ENCODE measurements around the gene CDC42BPA.
"Not testable (repeated sequence)": the region's sequence is repeated elsewhere in the genome, so short reads cannot be mapped to it uniquely, and the experiment has no call there.

Gene CDC42BPA

DNA sequence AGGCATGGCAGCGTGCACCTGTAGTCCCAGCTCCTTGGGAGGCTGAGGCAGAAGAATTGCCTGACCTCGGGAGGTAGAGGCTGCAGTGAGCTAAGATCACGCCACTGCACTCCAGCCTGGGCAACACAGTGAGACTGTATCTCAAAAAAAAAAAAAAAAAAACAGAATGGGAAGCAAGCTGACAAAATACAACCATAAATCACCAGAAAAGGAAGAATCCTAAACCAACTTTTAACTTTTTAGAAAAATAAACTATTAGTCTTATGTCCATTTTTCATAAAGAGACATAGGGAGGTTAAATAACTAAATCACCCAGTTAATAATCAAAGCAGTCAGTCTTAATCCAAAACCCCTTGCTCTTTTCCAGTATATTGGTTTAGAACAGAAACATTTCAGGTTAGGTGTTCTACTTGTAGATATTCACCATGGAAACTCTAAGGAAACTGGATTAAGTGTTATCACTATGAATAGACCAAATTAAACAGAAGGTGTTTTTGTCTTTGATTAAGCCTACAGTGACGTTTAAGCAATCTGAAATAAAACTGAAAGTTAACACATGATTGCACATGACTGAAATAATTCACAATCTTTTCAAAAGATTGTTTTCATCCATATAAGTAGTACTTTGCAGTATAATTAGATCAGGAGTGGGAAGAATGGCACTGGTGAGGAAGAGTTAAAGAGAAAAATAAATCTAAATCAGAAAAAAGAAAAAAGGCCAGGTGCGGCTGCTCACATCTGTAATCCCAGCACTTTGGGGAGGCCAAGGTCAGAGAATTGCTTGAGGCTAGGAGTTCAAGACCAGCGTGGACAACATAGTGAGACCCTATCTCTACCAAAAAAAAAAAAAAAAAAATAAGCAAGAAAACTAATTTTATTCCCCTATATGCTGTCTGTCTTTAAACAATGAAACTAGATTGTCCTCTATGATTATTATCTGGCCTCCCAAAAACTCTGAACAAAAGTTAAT is 9.6 kb downstream of the CDC42BPA start:
- no peak for DNase-seq

DNA sequence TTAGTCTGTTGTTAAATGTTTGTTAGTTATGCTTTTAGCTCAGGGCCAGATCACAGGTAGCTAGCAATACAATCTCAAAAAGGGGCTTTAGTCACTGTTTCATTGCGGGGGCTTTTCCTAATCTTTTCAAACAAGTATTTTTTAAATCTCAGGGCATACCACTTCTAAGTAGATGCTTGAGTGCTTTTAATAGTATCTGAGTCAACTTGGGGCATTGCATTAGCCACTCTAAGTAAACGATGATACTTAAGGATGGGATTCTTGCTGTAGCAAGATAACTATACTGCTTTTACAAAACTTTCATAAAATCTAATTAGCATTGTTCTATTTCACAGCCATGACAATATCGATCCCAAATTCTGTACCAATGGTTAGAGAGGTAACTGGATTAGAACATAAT is 11.6 kb downstream of the CDC42BPA start:
- no peak for DNase-seq

- DNase-seq, result no peak
Measured at GRCh38 chr1:227305894-227306626, 12.2 kb downstream of the CDC42BPA start.

DNA sequence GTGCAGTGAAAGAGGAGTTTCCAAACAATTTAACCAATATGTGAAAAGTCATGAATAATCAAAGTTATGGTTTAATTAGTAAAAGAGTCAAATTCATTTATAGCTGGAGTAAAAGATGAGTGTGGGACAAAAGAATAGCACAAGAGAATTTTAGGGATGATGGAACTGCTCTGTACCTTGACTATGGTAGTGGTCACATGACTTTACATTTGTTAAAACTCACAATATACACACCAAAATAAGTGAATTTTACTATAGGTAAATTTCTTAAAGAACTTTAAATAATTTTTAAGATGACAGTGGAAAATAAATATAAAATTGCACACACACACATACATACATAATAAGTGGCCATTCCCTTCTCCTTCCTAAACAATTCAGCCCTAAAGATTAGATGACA is 13.6 kb downstream of the CDC42BPA start:
- DNase-seq, result no peak

DNA sequence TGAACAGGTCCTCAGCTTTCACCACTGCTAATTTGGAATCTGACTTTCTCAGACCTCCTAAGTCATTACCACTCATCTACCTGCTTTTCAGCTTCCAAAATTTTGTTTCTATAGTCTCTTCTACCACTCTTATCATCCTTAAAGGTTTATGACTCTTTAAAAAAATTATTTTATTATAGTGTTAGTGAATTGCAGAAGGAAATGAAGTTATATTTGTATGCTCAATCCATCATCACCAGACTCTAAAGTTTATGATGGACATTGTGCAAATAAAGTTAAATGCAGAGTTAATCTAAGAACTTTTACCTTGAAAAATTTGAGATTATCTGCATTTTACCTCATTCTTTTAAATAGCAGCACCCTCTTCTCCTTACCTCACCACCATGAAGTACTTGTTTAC is 14.6 kb downstream of the CDC42BPA start:
- DNase-seq, result no peak

- no peak for DNase-seq
Measured at GRCh38 chr1:227300682-227301081, 17.6 kb downstream of the CDC42BPA start.

GRCh38 chr1:227299688-227300087 is 18.6 kb downstream of the CDC42BPA start:
- no peak for DNase-seq

DNA sequence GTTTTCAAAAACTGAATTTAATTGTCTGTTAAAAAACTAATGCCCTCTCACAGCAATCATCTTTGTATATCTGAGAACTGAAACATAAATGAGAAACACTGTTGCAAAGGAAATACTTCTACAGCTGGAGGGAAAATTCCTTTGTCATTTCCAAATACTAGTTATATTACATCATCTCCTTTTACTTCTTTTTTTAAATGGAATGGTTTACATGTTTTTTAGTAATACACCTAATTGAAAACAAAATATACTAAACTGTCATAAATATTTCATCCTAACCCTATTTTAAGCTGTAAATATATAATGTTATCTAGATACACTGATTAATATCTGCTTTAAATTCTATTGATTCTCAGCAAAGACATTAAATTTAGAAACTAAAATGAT is 19.1 kb downstream of the CDC42BPA start:
- no peak for DNase-seq

DNA sequence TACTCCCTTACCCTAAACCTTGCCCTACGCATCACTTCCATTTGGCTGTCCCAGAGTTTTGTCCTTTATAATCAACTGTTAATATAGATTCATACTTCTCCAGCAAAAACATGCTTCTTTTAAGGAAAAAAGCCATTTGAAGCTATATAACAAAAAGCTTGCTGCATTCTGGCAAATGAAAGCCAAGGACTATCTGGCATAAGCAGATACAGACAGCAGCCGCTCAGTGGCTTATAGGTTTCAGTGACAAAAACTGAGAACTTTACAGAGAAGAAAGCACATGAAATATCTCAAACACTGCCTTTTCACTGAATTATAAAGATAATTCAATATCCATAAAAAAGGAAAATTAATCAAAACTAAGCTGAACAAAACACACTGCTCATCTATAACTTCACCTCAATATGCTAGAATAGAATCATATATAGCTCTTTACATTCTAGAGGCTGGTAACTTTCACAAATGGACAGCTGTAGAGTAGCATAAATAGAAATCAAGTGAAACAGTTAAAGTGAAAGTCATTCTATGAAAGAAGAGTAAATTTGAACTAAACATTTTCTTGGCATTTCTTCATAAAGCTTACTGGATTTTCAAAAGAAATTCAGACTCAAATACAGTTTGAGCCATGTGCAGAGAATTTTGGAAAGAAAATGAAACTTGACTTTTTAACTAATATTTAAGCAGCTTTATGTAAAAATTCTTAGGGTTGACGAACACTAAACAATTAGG is 19.6 kb downstream of the CDC42BPA start:
- no peak for DNase-seq

GRCh38 chr1:227297073-227297793 is 21.1 kb downstream of the CDC42BPA start:
- no peak for DNase-seq

- DNase-seq, result no peak
Measured at GRCh38 chr1:227295609-227296008, 22.7 kb downstream of the CDC42BPA start.

- DNase-seq, result no peak
Measured at GRCh38 chr1:227285745-227286144, 32.5 kb downstream of the CDC42BPA start.

DNA sequence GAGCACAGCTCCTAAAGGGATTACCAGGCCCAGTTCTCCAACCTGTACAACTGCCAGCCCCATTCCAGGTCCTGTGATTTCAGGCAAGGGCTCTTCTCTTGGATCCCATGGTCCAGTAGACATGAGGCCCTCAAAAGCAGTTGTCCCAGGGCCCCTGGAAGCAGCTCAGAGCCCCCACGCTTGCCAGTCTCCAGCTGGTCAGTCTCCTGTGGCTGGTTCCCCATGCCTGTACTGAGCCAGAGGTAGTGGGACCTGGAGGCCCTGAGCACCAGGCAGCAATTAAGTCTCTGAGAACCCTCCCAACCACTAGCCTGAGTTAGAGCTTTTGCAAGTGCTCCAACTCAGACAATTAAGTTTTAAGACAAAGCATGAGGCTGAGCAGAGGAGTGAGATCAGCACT is 36.9 kb downstream of the CDC42BPA start:
- DNase-seq, result no peak

GRCh38 chr1:227280836-227281235 is 37.5 kb downstream of the CDC42BPA start:
- no peak for DNase-seq

DNA sequence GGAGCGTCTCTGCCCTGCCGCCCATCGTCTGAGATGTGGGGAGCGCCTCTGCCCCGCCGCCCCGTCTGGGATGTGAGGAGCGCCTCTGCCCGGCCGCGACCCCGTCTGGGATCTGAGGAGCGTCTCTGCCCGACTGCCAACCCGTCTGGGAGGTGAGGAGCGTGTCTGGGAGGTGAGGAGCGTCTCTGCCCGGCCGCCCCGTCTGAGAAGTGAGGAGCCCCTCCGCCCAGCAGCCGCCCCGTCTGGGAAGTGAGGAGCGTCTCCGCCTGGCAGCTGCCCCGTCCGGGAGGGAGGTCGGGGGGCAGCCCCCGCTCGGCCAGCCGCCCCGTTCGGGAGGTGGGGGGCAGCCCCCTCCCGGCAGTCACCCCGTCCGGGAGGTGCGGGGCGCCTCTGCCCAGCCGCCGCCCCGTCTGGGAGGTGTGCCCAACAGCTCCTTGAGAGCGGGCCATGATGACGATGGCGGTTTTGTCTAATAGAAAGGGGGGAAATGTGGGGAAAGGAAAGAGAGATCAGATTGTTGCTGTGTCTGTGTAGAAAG is 42.1 kb downstream of the CDC42BPA start:
- DNase-seq, result not testable (repeated sequence)

- DNase-seq, result no peak
Measured at GRCh38 chr1:227273557-227273956, 44.7 kb downstream of the CDC42BPA start.

- DNase-seq, result no peak
Measured at GRCh38 chr1:227272428-227272827, 45.9 kb downstream of the CDC42BPA start.

DNA sequence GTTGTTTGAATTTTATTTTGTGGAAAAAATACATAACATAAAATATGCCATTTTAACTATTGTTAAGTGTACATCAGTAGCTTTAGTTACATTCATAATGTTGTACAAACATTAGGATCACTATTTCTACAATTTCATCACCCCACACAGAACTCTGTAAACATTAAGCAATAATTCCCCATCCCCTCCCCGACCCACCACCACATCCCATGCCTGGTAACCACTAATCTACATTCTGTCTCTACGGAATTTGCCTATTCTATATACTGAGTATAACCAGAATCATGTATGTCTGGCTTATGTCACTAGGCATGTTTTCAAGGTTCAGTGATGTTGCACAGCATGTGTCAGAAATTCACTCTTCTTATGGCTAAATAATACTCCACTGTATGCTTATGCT is 47.7 kb downstream of the CDC42BPA start:
- DNase-seq, result no peak

DNA sequence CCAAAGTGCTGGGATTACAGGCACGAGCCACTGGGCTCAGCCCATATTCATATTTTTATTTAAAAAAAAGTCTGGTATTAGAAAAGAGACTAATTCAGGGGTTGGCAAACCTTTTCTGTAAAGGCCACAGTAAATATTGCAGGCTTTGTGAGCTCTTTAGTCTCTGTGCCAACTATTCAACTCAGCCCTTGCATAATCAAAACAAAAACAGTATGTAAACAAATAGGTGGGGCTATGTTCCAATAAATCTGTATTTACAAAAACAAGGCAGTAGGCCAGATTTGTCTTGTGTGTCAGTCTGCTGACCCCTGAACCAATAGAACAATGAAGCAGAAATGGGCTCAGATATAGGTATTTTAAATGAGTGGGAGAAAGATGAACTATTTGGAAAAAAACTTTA is 49.3 kb downstream of the CDC42BPA start:
- DNase-seq, result no peak

- no peak for DNase-seq
Measured at GRCh38 chr1:227265891-227266290, 52.4 kb downstream of the CDC42BPA start.

DNA sequence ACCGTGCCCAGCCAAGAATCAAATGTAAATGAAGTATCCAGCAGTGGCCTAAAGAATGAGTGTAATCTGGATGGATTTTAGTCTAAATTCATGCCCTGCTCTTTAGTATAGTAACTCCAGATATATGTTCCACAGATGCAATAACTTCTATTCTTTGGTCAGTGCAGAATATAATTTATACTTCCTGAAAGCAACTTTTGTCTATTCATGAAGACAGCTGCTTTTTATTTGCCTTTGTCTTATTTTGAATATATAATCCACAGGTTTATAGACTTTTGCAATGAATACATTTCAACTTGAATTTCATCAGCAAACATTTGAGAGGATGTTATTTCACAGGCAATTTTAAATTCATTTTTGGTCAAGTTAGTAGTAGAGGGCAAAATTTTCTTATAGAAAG is 54.4 kb downstream of the CDC42BPA start:
- no peak for DNase-seq

Measured in amygdala (tissue), 56 donors.